AG08395 (cell line): ENCODE results near the gene PLXNB1.

Experiments used
- DNase-seq: peaks from one replicate; pipeline ENCODE4 v3.0.0; 2012; ENCODE audit warnings: mixed read lengths, low spot score

The PLXNB1 gene

DNA sequence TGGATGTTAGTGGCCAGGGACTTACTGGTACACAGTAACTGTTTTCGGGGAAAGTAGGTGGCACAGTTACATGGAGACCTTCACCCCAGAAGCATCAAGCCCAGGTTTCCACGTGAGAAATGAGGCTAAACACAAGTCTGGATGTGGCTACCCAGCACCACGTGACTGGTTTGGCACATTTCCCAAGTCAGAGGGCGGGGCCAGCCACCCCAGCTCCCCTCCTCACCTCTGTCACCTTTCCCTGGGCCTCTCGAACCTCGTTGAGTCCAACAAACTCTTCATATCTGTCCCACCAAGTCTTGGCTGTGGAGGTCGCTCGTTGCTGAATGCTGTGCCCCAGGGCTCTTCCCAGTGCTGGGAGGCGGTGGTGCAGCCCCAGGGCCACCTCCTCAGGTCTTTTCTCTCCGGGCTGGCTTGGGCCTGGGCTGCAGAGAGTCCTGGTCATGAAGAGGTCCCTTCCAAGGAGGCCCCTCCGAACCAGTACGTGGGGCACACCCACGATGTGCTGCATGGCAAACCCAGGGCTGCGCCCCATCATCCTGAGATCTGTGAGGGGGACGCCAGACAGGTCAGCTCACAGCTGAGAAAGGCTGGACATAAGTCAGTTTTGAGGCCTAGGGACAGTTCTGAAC, 4.8 kb upstream of the PLXNB1 start:
- no peak for DNase-seq

DNA sequence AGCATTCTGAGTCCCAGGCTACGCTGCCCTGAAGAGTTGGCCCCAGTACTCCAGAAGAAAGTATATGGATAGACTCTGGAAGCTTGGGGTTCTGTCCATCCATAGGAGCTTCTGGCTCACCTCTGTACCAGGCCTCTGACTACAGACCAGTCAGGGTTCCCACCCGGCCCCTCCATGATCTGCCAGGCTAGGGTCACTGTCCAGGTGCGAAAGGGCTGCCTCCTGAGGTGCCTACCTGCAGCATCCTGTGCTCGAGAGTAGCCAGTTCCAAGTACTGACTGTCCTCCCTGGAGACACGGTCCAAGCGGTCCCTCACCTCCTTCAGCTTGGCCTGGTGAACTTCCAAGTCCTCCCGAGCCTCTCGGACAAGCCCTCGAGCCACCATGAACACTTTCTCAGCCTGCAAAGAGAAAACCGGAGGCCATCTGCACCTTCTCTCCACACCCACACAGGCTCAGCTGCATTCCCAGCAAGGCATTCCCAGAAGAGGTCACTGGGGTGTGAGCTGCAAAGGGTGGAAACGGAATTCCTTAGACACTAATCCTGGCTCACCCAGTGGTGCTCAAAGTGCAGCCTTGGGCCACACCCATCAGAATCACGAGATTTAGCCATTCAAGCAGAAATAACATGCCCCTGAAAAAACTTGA, 3.7 kb upstream of the PLXNB1 start:
- peak; percentile 60 for DNase-seq

DNA sequence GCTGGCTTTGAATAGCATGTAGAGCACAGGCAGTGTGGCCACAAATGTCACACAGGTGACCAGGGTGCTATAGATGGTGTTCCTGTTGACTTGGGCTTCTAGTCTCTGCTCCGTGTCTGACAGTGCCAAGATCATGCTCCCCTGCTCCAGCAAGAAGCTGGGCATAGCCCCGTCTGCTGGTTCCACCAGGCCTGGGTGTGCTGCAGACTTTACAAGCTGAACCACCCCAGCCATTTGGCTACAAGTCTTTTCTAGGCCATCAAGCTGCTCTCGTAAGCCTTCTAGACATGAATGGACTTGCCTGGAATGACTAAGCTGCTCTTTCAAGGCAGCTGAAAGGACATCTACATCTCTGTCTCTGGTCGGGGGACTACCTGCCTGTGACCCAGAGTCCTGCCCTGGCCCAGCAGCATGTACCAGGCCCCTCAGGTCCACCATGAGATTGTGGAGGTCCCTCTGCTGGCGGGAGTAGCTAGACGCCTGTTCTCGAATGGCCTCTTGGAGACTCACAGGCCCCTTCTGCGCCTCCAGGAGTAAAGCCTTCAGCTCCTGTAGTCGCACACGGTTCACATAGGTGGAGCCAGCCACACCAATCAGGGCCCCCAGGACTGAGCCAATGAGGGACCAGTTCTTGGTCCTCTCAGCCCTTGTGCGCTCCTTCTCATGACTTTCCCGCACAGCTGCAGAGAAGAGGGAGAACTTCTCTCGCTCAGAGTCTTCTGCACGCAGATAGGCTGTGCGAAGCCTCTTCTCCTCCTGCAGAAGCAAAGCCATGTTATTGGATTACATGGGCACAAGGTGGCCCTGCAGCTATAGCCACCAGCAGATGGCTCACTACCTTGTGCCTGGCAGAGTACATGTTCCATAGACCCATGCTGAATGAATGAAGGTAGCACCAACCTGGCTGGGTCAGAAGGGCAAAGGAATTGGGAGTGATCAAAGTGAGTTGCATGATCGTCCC, 2.8 kb upstream of the PLXNB1 start:
- DNase-seq = no peak

DNA sequence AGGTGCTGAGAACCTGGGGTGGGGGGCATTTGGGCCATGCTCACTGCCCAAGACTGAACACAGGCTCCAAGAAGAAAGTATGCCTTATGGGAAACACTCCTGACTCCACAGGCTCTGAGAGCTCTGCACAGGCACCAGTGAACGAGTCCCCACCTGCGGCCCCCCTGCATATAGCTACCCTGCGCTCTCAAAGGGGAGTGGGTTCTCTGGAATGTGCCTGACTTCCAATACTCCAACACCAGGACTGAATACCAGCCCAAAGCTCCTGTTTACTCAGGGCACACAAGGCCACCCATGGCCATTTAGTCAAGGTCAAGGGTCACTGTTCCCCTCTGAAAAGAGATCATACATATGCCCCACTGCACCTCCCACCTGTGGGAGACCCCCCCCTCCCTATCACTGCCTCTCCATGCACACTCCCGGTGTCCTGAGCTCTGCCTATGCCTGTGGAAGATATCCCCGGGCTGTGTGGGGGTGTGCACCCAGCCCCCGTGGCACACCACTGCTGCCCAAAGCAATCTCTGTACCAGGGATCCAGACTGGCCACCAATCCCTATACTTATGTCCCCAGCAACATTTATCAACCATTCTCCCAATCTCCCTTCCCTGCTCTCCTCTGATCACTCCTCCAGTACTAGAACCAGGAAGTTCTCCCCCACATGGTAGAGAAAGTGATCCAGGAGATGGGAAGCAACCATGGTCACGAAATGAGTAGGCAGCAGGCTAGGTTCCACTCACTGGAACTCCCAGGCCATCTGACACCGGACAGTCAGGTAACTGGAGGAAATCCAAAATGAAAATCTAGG, 1.5 kb upstream of the PLXNB1 start:
- DNase-seq = no peak

DNA sequence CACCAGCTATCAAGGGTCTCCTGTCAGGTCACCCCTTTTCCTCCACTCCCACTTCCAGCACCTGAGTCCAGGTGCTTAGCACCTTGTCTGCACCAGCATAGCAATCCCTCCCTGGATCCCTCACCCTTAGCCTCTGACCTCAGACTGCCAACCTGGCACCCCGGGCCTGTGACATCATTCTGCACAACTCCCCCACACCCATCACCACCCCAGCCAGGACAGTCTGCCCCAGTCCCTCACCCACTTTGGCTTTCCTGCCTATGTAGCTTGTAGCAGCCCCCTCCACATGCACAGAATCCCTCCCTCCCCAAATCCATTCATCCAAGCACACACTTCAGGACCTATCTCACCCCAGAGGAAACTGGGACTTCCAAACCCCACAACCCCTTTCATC, 819 bp upstream of the PLXNB1 start:
- DNase-seq = no peak

DNA sequence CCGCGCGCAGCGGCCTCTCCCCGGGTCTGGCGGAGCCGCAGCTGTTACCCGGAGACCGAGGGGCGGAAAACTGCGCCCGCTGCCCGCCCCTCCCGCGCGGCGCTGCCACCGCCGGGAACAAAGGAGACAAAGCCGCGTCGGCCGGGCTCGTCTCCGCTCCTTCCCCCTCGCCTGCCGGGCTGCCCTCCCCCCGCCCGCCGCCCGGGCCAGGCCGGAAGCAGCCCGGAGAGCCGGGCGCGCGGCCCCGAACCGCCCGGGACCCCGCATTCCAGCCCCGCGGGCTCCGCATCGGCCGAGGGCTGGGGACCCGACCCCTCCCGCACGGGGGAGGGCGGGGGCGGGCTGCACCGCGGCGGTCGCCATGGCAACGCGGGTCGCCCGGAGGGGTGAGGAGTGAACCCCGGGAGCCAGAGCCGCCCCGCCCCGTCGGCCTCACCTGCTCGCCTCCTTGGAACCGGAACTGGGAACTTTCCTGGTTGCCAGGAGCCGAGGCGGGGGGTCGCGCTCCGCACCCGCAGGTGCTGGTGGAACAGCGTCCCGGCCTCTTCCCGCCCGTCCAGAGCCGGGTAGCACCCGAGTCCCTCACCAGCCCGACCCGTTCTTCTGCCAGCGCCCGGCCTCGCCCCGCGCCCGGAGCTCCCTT, 448 bp downstream of the PLXNB1 start:
- DNase-seq = peak; percentile 57

DNA sequence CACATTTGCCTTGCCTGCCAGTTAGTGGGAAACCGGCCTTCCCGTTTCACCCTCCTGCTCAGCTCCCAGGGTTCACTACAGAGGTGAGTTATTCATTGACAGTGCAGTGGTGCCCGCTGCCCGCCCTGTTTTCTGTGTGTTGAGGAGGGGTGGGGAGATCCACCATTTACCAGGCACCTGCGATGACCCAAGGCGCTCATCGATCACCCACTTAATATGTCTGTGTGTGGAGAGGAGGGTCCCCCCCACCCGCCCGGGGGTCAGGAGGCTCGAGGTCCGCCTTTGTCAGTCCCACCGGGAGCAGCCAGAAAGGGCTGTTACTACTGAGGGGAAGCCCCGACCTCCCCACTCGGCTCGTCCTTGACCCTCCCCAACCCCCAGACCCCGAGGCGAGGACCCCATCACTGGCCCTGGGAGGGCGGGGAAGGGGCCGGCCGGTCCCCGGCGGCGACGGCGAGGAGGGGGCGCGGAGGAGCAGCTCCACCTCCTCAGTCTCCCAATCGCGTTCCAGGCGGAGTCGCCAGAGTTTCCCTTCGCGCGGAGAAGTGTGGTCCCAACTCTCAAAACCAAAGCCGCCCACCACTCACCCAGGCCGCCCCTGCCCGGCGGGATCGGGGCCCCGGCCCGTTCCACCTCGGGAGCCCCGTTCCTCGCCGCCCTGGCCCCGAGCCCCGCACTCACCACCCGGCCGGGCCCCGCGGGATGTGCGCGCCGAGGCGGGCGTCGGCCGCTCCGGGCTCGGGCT, 1.1 kb downstream of the PLXNB1 start:
- DNase-seq = no peak

DNA sequence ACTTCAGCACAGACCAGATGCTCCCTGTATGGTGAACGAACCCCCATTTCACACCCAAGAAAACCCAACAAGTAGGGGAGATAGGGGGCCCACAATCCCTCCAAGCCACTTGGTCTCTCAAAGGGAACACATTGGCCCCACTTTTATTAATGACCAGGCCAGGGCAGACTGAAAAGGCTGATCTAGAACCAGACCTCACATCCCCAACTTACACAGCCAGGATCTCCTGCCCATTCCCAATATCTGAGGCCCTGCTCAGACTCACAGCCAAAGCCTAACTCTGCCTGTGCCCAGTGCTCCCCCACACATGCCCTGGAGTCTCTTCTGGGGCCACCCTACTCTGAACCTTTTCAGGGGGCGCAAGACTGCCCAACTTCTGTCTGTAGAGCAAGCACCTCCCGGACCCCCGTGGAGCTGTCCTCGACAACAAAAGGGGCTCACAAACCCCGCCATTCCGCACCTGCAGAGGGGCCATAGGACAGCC, 1.8 kb downstream of the PLXNB1 start:
- DNase-seq = no peak

DNA sequence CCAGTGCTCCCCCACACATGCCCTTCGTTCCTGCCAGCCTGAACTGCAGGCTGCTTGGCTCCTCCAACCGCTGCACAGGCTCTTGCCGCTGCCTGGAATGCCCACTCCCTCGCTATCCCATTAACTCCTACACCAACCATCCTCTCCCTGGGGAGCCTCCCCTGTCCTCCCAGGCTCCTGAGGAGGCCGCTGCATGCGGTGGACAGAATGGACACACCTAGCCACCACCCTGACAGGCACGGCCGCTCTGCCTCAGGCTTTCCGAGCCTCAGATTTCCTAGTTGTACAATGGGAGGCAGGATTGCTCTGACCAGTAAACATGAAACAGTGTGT, 2.3 kb downstream of the PLXNB1 start:
- no peak for DNase-seq

DNA sequence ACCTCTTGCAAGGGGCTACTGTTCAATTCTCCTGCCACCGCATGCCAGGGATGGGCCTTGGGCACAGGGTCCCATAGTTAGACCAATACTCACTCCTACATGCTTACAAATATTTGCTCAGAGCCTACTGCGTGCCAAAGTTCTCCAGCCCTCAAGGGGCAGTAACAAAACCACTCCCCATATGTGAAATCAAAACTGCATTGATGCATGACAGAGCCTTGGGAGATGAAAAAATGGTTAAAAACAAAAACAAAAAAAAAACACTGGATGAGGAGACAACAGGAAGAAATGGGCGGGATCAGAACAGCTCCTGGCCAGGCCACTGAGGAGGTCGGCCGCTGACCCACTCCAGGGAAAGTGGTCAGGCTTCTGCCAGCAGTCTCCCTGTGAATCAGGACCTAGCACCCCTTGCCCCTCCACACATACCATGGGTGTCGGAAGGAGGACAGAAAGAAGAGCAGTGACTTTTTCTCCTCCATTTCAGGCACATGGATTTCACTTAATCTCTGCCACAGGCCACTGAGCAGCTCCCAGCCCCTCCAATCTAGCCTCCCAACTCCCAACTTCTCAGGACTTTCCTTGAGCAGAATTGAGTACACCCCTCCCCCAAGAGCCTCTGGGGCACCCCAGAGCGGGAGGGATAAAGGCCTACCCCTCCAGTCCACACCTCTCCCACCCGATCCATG, 2.8 kb downstream of the PLXNB1 start:
- no peak for DNase-seq

DNA sequence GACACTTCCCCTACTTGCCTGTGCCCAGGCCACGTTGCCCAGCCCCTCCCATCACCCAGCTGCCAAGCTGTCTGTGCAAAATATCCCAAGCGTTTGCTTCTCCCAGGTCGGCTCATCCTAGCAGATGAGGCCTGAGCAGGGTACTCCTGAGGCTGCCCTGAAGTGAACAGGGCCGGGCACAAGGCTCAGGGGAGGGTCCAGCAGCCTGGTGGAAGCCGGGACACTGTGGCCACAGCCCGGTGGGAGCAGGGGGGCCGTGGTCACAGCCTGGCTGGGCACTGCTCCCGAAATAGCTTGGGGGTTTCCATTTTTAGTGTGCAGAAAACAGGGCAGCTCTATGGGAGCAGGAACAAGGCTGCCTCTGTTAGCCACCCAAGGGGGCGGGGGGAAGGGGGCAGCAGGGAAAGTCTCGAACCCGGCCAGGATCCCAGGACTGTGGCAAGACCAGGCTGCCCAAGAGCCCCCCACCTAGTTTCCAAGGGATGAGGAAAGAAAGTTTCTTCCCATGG, 3.4 kb downstream of the PLXNB1 start:
- no peak for DNase-seq

DNA sequence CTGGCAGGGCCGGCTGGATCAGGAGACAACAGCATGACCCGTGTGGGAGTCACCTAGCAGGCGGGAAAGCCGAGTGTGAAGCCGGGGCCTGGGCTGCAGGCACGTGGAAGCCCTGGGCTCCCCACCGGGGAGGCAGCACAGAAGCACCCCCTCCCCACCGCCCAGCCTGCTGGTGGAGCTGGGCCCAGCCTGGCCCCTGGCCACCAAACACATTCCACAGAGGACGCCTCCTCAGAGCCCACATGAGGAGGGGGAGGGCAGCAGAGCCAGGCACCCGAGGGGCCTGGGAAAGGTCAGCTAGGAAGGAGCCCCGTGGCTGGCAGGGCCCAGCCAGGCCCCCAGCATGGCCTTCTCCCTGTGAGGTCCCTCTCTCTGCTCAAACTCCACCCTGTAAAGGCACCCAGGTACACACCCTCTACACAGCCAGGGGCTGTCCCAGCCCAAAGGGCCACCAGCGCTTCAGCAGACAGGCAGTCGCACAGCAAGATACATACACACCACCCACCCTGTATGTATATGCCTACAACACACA, 4.5 kb downstream of the PLXNB1 start:
- no peak for DNase-seq

DNA sequence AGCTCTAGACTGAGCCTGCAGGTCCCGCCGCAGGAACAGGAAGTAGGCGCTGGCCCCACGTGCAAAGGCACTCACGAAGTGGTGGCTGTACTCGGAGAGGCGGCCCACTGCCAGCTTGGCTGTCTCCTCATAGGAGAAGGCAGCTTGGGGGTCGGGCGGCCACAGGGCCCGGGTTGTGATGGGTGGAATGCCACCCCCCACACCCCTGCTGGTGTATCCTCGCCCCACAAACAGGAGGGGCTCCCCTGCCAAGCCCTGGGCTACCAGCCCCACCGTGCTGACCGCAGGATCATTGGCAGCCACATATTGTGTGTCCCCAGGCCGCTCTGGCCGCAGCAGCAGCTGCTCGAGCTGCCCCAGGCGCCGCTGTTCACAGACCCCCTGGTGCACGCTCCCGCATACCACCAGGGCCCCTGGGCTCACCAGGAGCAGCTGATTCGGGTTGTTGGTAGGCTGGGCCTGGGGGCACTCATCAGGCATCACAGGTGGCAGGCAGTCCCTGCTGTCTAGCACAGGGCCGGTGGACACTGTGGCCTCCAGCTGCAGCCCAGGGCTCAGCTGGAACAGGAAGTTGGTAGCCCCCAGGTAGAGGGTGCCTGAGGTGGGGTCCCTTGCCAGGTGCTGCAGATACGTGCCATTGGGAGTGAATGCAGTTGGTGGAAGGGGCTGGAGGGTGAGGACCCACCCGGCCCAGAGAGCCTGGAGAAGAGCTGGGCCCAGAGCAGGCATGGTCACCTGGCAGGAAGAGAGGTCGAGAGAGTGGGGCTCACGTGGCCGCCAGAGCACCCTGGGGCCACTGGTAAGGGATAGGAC, 5.8 kb downstream of the PLXNB1 start:
- DNase-seq = no peak

DNA sequence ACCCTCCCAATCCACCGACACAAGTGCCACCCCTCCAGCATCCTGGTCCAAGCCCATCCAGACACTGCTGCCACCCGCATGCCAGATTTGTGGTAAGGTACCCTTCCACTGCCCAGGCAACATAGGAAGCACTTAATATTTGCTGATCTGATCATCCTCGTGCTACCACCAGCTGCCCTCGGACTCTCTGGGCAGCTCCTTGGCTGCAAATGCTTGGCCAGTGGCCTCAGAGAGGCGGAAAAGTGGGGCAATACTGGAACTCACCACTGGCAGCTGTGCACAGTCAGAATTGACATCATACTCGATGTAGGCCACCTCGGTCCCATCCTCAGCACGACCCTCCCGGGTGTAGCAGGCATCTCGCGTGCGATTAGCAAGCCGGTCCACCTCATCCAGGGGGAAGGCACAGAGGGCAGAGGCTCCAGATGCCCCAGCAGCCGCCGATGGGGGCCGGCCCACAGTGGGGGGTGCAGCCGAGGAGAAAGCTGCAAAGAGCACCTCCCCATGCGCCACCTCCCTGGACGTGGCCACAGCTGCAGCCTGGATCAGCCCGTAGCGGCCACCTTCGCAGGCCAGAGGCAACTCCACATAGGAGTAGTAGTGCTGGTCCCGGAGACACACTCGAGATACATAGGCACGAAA, 6.5 kb downstream of the PLXNB1 start:
- no peak for DNase-seq

DNA sequence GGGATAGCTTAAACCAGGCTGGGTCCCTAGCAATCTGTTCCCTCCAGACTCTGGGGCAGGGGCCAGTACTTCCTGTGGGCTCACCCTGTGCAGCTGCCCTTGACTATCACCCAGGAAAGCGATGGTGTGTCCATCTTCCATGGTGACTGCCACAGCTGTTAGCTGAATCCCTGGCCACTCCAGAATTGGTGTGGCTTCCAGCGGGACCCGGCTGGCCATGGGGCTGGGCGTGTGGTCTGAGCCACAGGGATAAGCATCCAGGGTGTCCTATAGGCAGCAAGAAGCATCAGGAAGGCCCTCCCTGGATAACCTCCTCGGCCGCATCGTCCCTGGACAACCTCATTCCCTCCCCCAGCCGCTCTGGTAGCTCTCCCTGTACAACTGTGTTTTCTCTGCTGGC, 7.2 kb downstream of the PLXNB1 start:
- no peak for DNase-seq

DNA sequence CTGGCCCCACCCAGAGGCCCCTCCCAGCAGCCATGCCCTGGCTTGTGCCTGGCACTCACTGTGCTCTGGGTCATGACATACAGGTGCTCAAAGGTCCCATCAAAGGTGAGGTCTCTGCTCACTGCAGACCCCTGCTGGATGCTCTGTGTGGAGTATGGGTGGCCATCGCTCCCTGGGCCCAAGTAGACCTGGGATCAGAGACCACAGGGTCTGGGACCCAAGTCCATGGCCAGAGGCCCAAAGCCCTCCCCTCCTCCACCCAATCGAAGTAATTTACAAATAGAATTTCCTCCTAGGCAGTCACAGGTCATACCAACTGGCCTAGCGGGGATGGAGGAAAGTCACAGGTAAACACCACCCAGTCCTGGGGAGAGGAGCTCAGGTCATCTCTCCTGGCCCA, 7.6 kb downstream of the PLXNB1 start:
- DNase-seq = no peak

DNA sequence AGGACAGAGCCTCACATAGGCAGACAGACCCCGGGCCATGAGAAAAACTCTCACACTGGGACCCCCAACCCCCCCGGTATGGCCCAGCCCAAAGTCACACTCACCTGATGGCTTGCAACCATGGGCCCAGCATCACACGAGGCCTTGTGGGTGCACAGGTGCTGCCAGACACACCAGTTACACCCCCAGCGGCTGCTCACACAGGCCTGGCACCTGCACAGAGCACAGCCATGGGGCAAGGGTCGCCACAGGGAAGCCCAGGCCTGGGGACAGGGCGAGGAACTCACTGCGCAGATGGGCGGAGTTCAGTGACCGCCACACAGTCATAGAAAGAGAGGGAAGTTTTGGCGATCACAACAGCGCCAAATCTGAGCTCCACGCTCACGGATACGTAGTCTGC, 9.3 kb downstream of the PLXNB1 start:
- DNase-seq = no peak

DNA sequence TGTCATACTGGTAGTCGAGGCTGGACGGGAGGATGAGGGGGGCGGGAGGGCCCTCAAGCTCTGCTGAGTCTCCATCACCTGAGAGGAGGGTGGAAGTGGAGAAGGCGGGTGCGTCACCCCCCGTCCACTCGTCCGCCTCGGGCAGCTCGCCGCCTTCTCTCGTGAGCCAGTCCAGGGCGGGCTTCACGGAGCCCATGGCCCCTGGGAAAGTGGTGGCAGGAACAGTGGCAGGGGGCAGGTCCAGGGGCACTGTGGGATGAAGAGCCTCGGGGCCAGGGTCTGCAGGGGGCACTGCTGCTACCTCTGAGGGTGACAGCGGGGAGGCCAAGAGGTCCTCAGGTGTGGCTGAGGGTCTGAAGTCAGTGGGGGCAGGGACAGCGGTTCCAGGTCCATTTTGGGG, 10.3 kb downstream of the PLXNB1 start:
- DNase-seq = no peak

DNA sequence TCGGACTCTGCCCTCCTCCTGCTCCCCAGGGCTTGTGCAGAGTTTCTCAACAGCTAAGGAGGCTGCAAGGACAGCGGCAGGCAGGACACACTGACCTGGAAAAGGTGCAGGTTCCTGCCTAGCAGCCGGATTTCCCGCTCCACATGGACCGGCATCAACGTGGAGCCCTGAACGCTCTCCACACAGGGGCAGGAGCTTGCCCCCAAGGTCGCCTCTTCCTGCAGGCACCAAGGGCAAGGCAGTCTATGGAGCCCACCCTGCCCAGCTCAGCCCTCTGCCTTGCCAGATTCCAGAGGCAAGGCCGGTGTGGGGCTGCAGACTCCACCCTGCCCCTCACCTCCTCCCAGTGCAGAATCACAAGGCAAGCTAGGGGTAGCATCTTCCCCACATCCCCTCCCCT, 10.7 kb downstream of the PLXNB1 start:
- DNase-seq = no peak
